Measurements from ENCODE around the gene GDPD5.

GRCh38 chr11:75387736-75388294 is 137.9 kb downstream of the GDPD5 start:
- no peak for TF ChIP-seq CTCF (conservative IDR thresholded peaks at IDR 0.05)
- no peak for TF ChIP-seq ZFX (IDR thresholded peaks at IDR 0.05)

Data from C4-2B (cell line).